Measurements from ENCODE around the gene KPNA5. TPM values are rescaled to one million over a fixed set of nuclear protein-coding genes. Genes with fewer than 3 reads are reported as not detected.
"Not testable (repeated sequence)": the region's sequence is repeated elsewhere in the genome, so short reads cannot be mapped to it uniquely, and the experiment has no call there.

KPNA5 gene
- total RNA-seq, 1 donor from 2014 or later: 13.5 TPM

DNA sequence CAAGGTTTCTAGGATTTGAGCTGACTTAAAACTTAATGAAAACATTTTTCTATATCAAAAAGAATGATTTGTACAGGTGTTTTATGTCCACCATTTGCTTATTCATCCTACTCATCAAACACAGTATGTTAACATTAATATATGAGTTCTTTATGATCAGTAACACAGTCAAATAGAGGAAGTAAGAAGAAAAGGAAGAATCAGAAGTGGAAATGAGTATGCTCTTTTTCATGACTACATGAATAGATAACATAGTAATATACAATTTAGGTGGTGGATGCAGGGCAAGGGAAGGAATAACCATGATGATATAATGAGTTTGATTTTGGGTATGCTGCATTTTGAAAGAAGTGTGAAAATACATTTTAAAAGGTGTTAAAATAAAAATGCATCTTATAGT, 16.5 kb downstream of the KPNA5 start:
- no peak for DNase-seq (ENCODE audit: low spot score)

- DNase-seq (ENCODE audit: low spot score): not testable (repeated sequence)
These were observed 22.9 kb downstream of the KPNA5 start for GRCh38 chr6:116703888-116704287.

DNA sequence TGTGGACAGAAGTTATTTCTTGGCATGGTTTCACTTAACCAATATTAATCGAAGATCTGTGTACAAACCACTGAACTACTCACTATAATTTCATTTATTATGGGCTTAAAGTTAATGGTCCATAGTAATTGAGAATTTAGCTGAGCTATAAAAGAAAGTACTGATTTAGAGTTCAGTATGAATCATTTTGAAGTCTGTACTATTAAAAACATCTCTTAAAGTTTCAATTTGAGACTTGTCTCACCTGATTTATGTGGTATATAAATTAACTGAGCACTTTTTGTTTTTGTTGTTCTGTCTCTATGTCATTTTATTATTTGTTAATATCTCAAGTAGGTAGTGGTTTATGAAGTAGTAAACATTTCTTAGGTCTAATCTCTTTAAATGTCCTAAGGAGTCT, 24.9 kb downstream of the KPNA5 start:
- no peak for DNase-seq (ENCODE audit: low spot score)

- DNase-seq (ENCODE audit: low spot score): no peak
These were observed 33.3 kb downstream of the KPNA5 start for GRCh38 chr6:116714296-116714695.

- DNase-seq (ENCODE audit: low spot score): no peak
These were observed 33.8 kb downstream of the KPNA5 start for GRCh38 chr6:116714761-116715160.

GRCh38 chr6:116726947-116727346, 45.9 kb downstream of the KPNA5 start:
- DNase-seq (ENCODE audit: low spot score): no peak

DNA sequence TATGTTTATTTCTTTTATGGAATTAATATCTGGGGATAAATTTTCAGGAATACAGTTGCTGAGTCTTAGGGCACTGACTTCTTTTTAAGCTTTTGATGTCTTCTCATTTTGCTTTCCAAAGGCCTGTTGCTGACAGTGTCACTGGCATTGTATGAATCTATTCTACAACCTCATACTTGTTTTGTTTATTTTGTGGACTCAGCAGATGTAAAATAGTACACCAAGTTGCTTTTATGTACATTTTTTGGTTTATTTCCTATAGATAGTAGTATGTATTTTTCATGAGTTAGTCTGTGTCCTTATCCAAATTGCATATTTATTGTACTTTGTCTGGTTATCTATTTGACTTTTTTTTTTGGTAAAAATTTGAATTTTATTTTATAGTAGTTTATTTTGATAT, 49.5 kb downstream of the KPNA5 start:
- no peak for DNase-seq (ENCODE audit: low spot score)

- DNase-seq (ENCODE audit: low spot score): no peak
These were observed 56.0 kb downstream of the KPNA5 start for GRCh38 chr6:116737004-116737403.

- DNase-seq (ENCODE audit: low spot score): not testable (repeated sequence)
These were observed 59.5 kb downstream of the KPNA5 start for GRCh38 chr6:116740486-116740885.

GRCh38 chr6:116741571-116741970, 60.6 kb downstream of the KPNA5 start:
- no peak for DNase-seq (ENCODE audit: low spot score)

GRCh38 chr6:116745176-116745575, 64.2 kb downstream of the KPNA5 start:
- DNase-seq (ENCODE audit: low spot score): no peak

GRCh38 chr6:116761779-116762178, 80.8 kb downstream of the KPNA5 start:
- no peak for DNase-seq (ENCODE audit: low spot score)

- DNase-seq (ENCODE audit: low spot score): no peak
These were observed 81.2 kb downstream of the KPNA5 start for GRCh38 chr6:116762235-116762634.

DNA sequence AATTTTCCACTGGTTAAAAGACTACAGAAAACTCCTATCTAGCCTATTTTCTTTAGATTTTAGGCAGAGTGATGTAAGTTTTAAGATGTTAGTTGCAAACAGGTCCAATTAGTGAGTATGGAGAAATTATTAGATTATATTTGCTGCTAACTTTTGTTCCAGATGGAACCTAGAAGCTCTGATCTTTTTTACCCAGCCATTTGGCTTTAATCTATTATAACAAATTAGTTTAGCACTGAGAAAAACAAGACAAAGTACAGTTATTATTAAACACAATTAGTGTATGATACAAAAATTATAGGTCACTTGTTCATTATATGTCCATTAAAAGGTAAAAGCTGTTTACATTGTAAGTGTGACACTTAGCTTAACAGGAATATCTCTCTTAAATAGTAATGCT, 82.0 kb downstream of the KPNA5 start:
- no peak for DNase-seq (ENCODE audit: low spot score)

DNA sequence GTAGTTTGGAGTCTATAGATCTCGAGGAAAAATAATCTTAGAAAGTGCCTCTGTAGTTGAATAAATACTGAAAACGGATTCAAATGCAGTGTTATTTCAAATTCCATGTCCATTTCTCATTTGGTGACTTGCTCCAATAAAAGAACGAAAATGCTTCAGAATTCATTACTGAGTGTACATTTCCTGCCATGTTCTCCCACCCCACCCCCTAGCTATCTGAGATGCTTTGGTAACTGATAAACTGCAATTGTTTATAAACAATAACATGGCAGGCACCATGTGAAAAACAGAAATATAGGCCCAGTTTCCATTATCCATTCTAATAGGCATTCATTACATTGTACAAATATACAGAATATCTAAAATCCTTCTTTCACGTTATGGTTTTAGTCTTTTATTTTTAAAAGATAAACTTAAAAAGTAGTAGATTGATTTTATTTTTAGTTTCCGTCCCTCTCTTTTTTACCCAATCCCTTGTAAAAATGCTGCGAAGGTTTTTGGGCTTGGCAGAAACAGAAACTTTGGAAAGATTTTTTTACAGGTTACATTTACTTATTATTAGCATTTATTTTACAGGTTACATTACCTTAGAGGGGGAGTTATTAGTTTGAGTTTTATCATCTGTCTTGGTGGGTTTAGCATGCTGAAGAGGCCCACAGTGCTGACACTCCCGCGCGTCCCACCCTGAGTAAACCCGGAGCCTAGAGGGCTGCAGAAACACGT, 83.1 kb downstream of the KPNA5 start:
- no peak for DNase-seq (ENCODE audit: low spot score)

- DNase-seq (ENCODE audit: low spot score): no peak
These were observed 83.6 kb downstream of the KPNA5 start for GRCh38 chr6:116764629-116764960.

- no peak for DNase-seq (ENCODE audit: low spot score)
These were observed 84.2 kb downstream of the KPNA5 start, which contains the start of gene FAM162B for GRCh38 chr6:116764961-116765841. Gene FAM162B (minus strand): TSS chr6:116765719. CDS start chr6:116765576, 143 bp downstream.

GRCh38 chr6:116766506-116767176, 85.6 kb downstream of the KPNA5 start:
- no peak for DNase-seq (ENCODE audit: low spot score)

- DNase-seq (ENCODE audit: low spot score): no peak
These were observed 86.7 kb downstream of the KPNA5 start for GRCh38 chr6:116767715-116768114.

DNA sequence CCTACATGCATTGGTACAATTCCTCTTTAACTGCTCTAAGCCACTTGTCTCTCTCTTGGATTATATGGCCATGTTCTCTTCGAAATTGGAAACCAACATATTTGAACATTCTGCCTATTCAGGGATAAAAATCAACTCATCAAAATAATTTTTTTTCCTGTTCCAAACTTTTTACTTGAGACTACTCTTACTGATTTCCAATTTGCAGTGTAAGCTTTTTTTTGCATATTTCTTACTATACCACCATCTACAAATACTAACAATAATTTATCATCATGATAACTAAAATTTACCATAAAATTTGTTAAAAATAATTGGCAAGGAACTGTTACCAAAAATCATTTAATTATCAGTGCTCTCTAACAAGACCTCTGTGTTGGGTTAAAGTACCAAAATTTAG, 91.4 kb downstream of the KPNA5 start:
- DNase-seq (ENCODE audit: low spot score): no peak

DNA sequence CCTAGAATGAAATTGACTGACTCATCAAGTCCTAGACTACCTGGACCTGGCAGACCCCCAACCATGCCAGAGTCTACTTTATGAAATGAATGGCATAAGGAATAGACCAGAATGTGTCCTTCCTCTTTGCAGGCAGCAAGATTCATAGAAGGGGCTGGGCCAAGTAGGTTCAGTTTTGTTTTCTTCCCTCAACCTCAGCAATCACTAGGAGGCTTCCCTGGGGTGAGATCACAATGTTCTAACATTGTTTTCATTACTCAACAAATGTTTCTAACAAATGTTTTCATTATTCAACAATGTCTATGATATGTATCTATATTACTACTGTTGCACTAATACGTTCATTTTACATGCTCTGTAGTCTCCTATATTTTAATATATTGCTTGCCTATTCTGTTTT, 92.9 kb downstream of the KPNA5 start:
- DNase-seq (ENCODE audit: low spot score): no peak

- DNase-seq (ENCODE audit: low spot score): no peak
These were observed 98.7 kb downstream of the KPNA5 start for GRCh38 chr6:116779573-116780164.

Measured in mesenteric fat pad (tissue), 1 donor.